ENCODE results near the gene CANT1. TPM values are rescaled to one million over a fixed set of nuclear protein-coding genes. Genes with fewer than 3 reads are reported as not detected.

CANT1 gene
- 82.8 and 83.9 TPM in 2 replicates for total RNA-seq

DNA sequence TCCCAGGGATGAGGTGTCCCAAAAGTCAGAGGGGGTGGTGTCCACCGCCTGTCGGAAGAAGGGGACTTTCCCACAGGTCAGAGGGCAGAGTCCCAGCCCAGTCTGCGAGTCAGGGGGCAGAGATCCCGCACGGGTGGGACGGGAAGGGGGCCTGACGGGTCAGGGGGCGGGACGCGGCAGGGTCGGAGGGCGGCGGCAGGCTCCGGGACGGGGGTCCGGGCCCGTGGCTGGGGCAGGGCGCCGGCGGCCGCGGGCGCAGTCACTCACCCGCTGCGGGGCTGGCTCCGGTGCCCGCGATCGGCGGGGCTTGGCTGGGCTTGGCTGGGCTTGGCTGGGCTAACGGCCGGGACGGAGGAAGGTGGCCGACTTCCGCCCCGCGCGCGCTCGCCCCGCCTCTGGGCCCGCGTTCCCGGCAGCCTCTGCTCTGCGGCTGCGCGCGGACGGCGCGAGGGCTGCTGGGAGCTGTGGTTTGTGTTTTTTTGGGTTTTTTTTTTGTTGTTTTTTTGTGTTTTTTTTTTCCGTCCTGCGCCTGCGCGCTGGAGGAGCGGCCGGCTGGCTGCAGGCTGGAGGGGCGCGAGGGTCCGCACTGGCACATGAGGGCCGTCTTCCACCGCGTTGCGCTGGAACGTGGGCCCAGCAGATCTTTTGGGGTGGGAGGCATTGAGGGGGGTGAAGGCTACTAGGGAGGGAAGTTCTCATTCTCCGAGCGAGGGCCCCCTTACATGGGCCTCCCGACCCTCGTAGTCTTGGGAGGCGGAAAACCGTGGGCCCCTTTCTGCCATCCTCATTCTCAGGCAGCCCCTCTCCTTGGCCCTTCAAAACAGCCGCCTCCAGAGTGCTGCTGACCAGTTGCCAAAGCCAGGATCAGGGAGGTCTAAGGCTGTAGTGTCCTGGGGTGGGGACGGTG, at the start of gene CANT1:
Gene CANT1, minus strand, starts transcription at position 368 of the 907 bp plus-strand sequence. CDS start 12,142 bp downstream, outside the sequence.
- intact Hi-C loops (cut with micrococcal nuclease): loop anchor here (2.0 kb wide), 1 partner anchor 65 kb away; the partner anchor contains the start of gene ENGASE

GRCh38 chr17:79057737-79058385, 48.3 kb upstream of the CANT1 start:
- intact Hi-C loops (cut with micrococcal nuclease): no loop called here

DNA sequence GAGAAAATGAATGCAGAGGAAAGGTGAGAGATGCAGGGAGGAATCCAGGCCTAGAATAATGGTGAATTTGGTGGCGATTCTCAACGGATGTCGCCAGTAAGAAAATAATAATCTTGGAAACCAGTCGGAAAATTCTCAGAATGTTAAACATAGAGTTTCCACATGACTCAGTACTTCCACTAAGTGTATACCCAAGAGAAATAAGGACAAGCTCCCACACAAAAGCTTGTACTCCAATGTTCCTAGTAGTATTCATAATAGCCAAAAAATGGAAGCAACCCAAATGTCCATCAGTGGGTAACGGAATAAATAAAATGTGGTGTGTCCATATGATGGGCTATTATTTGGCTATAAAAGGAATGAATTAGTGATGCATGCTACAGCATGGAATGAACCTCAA, 45.6 kb upstream of the CANT1 start:
- intact Hi-C loops (cut with micrococcal nuclease): no loop called here

- intact Hi-C loops (cut with micrococcal nuclease): no loop called here
Observed at GRCh38 chr17:79054200-79054960, 44.8 kb upstream of the CANT1 start.

DNA sequence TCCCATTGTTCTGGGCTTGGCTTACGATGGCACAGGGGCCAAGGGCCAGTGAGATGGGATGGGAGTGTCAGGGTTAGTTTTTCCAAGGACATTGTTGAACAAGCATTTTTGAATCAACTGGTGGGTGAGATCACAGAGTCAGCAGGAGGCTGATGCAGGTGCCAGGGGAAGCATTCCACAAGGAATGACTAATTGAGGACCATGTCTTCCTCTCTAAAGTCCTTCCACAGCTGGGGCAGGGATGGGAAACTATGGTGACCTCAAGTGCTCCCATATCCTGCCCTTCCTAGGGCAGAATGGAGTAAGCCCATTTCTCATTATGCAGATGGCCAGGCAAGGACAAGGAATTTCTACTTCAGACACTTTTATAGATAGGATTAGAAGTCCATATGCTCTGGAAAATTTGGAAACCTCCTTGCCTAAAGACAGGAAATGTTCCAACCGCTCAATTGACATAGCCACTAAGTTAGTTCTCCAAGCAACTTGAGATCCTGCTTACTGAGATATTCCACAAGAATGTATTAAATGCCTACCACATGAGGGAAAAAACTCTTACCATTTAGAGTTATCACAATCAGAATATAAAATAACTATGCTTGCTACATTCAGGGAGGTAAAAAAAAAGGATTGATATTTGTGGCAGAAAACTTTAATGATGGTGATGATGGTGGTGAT, 43.8 kb upstream of the CANT1 start:
- intact Hi-C loops (cut with micrococcal nuclease): no loop called here

DNA sequence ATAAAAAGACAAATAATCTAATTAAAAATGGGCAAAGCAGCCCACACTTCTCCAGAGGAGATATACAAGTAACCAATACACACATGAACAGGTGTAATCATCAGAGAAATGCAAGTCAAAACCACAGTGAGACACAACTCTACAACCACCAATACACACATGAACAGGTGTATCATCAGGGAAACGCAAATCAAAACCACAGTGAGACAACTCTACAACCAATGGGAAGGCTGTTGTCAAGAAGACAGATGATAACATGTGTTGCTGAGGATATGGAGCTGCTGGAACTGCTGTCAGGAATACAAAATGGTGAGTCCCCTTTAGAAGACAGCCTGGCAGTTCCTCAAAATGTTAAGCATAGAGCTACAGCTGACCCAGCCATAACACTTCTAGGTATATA, 42.6 kb upstream of the CANT1 start:
- intact Hi-C loops (cut with micrococcal nuclease): no loop called here

GRCh38 chr17:79051306-79051705, 41.7 kb upstream of the CANT1 start:
- intact Hi-C loops (cut with micrococcal nuclease): no loop called here

DNA sequence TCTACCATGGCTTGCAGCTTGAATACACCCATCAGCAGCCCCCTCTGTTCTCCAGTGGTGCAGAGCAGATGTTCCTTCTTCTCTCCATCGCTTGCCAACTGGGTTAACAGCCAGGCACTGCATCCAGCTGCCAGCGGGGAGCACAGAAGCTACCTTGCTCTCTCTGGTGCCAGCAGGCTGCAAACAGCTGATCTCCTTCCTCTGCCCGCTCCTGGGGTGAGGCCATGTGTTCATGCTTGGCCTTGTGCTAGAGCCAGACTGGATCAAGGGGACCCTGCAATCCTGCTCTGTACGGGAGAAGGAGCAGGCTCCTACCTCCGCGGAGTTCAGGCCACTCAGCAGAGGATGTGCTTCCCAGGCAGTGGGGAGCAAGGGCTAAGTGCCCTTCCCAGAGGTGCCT, 41.0 kb upstream of the CANT1 start:
- intact Hi-C loops (cut with micrococcal nuclease): no loop called here

DNA sequence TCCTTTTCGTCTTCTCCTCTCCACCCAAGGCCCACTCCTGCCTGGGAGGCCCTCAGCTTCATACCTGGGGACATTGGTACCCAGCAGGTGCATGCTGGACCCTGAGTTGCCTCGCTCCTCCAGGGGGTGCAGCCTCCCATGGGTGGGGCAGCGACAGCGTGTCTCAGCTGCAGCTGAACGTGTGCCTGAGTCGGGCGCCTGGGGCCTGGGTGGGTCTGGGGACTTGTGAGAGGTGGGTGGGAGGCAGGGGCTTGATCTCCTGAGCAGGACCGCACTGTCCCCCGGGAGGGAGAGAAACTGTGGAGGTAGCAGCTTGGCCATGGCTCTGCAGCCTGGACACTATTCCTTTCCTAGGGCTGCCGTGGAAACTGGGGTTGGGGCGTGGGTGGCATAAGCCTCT, 40.3 kb upstream of the CANT1 start:
- intact Hi-C loops (cut with micrococcal nuclease): no loop called here

DNA sequence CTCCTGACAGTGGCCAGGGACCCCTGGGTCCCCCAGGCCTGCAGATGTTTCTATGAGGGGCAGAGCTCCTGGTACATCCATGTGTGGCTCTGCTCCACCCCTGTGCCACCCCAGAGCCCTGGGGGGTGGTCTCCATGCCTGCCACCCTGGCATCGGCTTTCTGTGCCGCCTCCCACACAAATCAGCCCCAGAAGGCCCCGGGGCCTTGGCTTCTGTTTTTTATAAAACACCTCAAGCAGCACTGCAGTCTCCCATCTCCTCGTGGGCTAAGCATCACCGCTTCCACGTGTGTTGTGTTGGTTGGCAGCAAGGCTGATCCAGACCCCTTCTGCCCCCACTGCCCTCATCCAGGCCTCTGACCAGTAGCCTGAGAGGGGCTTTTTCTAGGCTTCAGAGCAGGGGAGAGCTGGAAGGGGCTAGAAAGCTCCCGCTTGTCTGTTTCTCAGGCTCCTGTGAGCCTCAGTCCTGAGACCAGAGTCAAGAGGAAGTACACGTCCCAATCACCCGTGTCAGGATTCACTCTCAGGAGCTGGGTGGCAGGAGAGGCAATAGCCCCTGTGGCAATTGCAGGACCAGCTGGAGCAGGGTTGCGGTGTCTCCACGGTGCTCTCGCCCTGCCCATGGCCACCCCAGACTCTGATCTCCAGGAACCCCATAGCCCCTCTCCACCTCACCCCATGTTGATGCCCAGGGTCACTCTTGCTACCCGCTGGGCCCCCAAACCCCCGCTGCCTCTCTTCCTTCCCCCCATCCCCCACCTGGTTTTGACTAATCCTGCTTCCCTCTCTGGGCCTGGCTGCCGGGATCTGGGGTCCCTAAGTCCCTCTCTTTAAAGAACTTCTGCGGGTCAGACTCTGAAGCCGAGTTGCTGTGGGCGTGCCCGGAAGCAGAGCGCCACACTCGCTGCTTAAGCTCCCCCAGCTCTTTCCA, 39.5 kb upstream of the CANT1 start:
- intact Hi-C loops (cut with micrococcal nuclease): no loop called here

- intact Hi-C loops (cut with micrococcal nuclease): no loop called here
Observed at GRCh38 chr17:79047923-79048825, 38.6 kb upstream of the CANT1 start.

GRCh38 chr17:79047291-79047920, 37.8 kb upstream of the CANT1 start:
- intact Hi-C loops (cut with micrococcal nuclease): no loop called here

DNA sequence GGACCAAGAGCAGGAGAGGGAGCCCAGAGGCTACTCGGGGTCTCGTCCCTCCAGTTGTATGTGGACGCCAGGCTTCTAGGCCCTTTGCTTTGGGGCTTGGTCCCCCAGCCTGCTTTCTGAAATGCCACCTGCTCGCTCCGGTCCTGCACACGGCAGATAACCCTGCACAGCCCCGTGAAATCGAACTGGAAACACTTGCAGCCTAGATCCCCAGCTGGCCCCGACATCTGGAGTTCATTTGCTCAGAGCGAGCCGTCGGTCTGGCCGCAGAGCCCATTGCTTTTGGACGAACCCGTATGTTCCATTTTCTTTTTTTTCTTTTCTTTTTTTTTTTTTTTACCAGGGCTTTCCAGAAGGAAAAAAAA, 37.3 kb upstream of the CANT1 start:
- intact Hi-C loops (cut with micrococcal nuclease): loop anchor here (1.0 kb wide), 2 partner anchors 35 to 344 kb away; no protein-coding TSS in a partner anchor

DNA sequence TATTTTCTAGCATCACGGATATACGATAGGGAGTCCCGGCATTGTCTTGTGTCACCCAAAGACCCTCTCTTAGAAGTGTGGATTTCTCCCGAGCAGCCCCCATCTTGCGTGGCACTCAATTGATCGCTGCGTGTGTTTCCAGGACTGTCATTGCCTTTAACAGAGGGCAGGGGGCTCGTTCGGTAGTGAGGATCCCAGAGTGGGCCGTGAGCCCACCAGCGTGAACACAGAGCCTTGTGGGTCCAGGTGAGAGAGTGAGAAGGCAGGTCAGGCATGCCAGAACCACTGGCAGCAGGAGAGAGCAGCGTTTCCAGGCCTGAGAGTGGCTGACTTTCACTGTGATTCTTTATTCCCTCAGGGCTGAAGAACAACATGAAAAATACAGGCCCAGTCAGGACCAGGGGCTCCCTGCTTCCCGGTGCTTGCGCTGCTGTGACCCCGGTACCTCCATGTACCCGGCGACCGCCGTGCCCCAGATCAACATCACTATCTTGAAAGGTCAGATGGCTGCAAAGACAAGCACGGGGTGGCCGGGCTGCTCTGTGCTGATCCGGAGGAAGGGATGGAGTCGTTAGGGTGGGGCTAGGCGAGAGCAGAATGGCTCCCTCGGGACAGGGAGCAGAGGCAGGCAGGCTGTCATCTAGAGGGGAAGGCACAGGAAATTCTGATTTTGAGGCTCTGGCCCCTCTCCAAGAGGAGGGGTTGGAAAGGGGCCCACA, 36.8 kb upstream of the CANT1 start:
- intact Hi-C loops (cut with micrococcal nuclease): loop anchor here (1.0 kb wide), 2 partner anchors 36 to 345 kb away; no protein-coding TSS in a partner anchor

DNA sequence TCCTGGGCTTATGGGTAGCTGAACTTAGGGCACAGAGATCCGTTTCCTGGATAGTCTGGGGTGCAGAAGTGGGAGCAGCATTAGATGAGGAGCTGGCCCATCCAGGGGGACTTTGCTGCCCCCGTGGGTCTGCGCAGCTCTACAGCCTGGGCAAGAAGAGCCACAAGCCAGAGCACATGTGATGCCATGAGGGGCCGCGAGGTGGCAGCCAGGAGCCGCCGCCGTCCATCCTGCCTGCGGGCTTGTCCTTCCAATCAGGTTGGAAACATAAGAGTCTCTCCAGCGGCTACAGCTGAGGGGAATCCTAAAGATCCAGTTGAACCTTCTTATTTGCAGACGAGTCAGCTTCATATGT, 36.3 kb upstream of the CANT1 start:
- intact Hi-C loops (cut with micrococcal nuclease): loop anchor here (1.0 kb wide), 2 partner anchors 36 to 345 kb away; no protein-coding TSS in a partner anchor

GRCh38 chr17:79045001-79045729, 35.6 kb upstream of the CANT1 start:
- intact Hi-C loops (cut with micrococcal nuclease): no loop called here

GRCh38 chr17:79044462-79044861, 34.9 kb upstream of the CANT1 start:
- intact Hi-C loops (cut with micrococcal nuclease): no loop called here
